Measurements from ENCODE around the gene AR. TPM values are rescaled to one million over a fixed set of nuclear protein-coding genes. Genes with fewer than 3 reads are reported as not detected.
A peak's percentile ranks its signal among the peaks of the same experiment; 100 is the strongest.

Gene AR
- polyA plus RNA-seq, 1 donor (not counting 4 experiments of a cell fraction or from before 2014, with no cell fraction given) = 0.47 TPM

DNA sequence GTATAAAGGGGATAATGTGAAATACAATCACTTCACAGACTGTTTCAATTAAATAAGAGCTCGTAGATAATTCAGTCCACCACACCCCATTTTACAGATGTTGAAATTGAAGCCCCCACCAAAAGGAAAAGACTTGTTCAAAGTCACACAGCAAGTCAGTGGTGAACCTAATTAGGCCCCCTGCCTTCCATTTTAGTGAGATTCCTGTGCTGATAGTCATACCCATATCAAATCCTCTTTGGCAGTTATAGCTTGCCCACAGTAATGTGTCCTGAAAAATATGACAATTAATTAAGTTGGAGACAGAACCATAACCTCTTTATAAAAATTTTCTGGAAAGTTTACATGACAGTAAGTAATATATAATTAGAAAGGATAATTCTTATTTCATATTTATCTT is 58.0 kb downstream of the AR start:
- H3K4me1 ChIP-seq (ENCODE audit: control insufficient read depth, extremely low read depth, insufficient read depth, low read length) = peaks cover 10% of the 10 kb centered on the region
- H3K4me3 ChIP-seq (ENCODE audit: control insufficient read depth in 2 of 3, extremely low read depth in 1 of 3, insufficient read depth in 2 of 3, low read depth in 1 of 3, low read length in 3 of 3) = no peak overlapping the region
- dilution Hi-C loops (cut with MboI; ENCODE audit: extremely low pct_ligation_motif_present, low sequenced_read_pairs) = no loop called here
- TF ChIP-seq, protein P1, sequence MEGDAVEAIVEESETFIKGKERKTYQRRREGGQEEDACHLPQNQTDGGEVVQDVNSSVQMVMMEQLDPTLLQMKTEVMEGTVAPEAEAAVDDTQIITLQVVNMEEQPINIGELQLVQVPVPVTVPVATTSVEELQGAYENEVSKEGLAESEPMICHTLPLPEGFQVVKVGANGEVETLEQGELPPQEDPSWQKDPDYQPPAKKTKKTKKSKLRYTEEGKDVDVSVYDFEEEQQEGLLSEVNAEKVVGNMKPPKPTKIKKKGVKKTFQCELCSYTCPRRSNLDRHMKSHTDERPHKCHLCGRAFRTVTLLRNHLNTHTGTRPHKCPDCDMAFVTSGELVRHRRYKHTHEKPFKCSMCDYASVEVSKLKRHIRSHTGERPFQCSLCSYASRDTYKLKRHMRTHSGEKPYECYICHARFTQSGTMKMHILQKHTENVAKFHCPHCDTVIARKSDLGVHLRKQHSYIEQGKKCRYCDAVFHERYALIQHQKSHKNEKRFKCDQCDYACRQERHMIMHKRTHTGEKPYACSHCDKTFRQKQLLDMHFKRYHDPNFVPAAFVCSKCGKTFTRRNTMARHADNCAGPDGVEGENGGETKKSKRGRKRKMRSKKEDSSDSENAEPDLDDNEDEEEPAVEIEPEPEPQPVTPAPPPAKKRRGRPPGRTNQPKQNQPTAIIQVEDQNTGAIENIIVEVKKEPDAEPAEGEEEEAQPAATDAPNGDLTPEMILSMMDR (optimal IDR thresholded peaks at IDR 0.05 in 1 of 3, IDR thresholded peaks at IDR 0.05 in 1 of 3, conservative IDR thresholded peaks at IDR 0.05 in 1 of 3; ENCODE audit: extremely low read depth in 1 of 3, insufficient read depth in 2 of 3, low read length in 3 of 3) = no peak
- H3K27me3 ChIP-seq (ENCODE audit: control insufficient read depth, extremely low read depth, insufficient read depth, low read length) = no peaks in the 10 kb centered on the region
- no peak overlapping the region for H2AFZ ChIP-seq (ENCODE audit: control insufficient read depth, low read length)
- H3K79me2 ChIP-seq (ENCODE audit: control insufficient read depth, insufficient read depth, low read length) = no peaks in the 10 kb centered on the region
- no peak for FAIRE-seq
- H3K4me2 ChIP-seq (ENCODE audit: control insufficient read depth, extremely low read depth, insufficient read depth, low read depth, low read length) = no peak overlapping the region
- H3K9me1 ChIP-seq (ENCODE audit: control insufficient read depth, extremely low read depth, insufficient read depth, low read length) = no peaks in the 10 kb centered on the region
- no peaks in the 10 kb centered on the region for H4K20me1 ChIP-seq (ENCODE audit: control insufficient read depth, extremely low read depth, insufficient read depth, low read length)
- no peak overlapping the region for H3K9ac ChIP-seq (ENCODE audit: control insufficient read depth, extremely low read depth, insufficient read depth, low read length)
- H3K27ac ChIP-seq (ENCODE audit: control insufficient read depth, insufficient read depth, low read length) = no peak overlapping the region
- H3K36me3 ChIP-seq (ENCODE audit: control insufficient read depth in 2 of 2, extremely low read depth in 1 of 2, insufficient read depth in 2 of 2, low read length in 2 of 2) = no peaks in the 10 kb centered on the region
- no peak for DNase-seq (ENCODE audit: low read depth, low spot score)
- no peaks in the 10 kb centered on the region for H3K9me3 ChIP-seq (ENCODE audit: control insufficient read depth, low read depth, low read length)

DNA sequence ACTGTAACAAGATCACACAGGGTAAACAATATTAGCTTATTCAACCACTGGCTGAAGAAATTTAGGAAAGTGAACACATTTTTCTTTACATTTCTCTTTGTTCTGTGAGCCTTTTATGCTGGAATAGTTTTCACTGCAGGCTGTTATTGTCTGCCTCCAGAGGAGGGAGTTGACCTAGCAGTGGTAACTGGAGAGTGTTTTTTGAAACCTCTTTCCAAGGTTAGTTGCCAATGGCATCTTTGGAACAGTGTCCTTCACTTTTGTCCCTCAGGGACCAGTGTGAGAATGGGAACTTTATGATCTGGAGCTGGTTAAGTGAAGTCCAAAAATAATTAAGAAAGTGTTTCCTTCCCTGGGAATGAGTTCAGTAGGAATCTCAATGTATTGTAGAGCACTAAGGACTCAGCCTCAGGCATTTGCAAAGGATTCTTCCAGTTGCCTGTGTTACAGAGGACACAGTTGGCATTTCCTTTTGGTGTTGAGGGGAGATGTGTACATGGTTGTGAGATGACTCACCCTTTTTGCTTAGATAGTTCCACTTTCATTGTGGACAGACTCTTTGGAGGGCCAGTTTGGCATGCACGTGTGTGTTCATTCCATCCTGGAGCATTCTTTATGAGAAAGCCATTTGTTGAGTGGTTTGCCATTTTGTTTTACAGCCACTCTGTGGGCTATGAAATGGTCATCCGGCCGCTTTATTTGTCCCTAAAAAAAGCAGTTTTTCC is 61.3 kb downstream of the AR start:
- Histone ChIP-seq H3K4me2 (ENCODE audit: control insufficient read depth, extremely low read depth, insufficient read depth, low read depth, low read length) (no peak overlapping the region), H3K9me1 (ENCODE audit: control insufficient read depth, extremely low read depth, insufficient read depth, low read length) (no peaks in the 10 kb centered on the region), H3K79me2 (ENCODE audit: control insufficient read depth, insufficient read depth, low read length) (no peaks in the 10 kb centered on the region), H2AFZ (ENCODE audit: control insufficient read depth, low read length) (no peak overlapping the region), H3K27ac (ENCODE audit: control insufficient read depth, insufficient read depth, low read length) (no peak overlapping the region), H3K4me3 (ENCODE audit: control insufficient read depth in 2 of 3, extremely low read depth in 1 of 3, insufficient read depth in 2 of 3, low read depth in 1 of 3, low read length in 3 of 3) (no peak overlapping the region), H4K20me1 (ENCODE audit: control insufficient read depth, extremely low read depth, insufficient read depth, low read length) (no peaks in the 10 kb centered on the region), H3K27me3 (ENCODE audit: control insufficient read depth, extremely low read depth, insufficient read depth, low read length) (no peaks in the 10 kb centered on the region), H3K4me1 (ENCODE audit: control insufficient read depth, extremely low read depth, insufficient read depth, low read length) (peaks cover 10% of the 10 kb centered on the region), H3K9me3 (ENCODE audit: control insufficient read depth, low read depth, low read length) (no peaks in the 10 kb centered on the region), H3K36me3 (ENCODE audit: control insufficient read depth in 2 of 2, extremely low read depth in 1 of 2, insufficient read depth in 2 of 2, low read length in 2 of 2) (no peaks in the 10 kb centered on the region), H3K9ac (ENCODE audit: control insufficient read depth, extremely low read depth, insufficient read depth, low read length) (no peak overlapping the region)
- FAIRE-seq (peak; percentile 78), DNase-seq (ENCODE audit: low read depth, low spot score) (peak; percentile 33)
- dilution Hi-C loops (cut with MboI; ENCODE audit: extremely low pct_ligation_motif_present, low sequenced_read_pairs) = no loop called here
- TF ChIP-seq, protein P1 (optimal IDR thresholded peaks at IDR 0.05 in 1 of 3, IDR thresholded peaks at IDR 0.05 in 1 of 3, conservative IDR thresholded peaks at IDR 0.05 in 1 of 3; ENCODE audit: extremely low read depth in 1 of 3, insufficient read depth in 2 of 3, low read length in 3 of 3) = no peak
- TF ChIP-seq EZH2 (IDR thresholded peaks at IDR 0.05; ENCODE audit: low read length) = no peak
